ENCODE data around the gene RNF220. TPM values are rescaled to one million over a fixed set of nuclear protein-coding genes. Genes with fewer than 3 reads are reported as not detected.
"Not testable (repeated sequence)": the region's sequence is repeated elsewhere in the genome, so short reads cannot be mapped to it uniquely, and the experiment has no call there.

Gene RNF220
- polyA plus RNA-seq, 12 donors: 36.9 to 80.5 (median 52.6) TPM; not detected in 1

DNA sequence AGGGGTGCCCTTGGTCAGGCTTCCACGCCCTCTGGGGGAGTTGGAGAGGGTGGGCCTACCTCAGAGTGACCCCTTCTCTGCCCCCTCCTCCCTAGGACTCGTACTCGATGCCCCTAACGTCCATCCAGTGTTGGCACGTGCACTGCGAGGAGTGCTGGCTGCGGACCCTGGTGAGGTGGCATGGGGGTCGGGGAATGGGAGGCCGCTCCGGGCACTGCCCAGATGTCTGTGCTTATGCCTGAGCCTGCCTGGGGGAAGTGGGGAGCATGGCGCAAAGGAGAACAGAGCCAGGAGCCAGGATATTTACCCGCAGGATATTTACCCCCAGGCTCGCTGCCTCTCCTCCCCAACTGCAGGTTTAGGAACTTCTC lies 244.7 kb downstream of the RNF220 start:
- no peak for DNase-seq

DNA sequence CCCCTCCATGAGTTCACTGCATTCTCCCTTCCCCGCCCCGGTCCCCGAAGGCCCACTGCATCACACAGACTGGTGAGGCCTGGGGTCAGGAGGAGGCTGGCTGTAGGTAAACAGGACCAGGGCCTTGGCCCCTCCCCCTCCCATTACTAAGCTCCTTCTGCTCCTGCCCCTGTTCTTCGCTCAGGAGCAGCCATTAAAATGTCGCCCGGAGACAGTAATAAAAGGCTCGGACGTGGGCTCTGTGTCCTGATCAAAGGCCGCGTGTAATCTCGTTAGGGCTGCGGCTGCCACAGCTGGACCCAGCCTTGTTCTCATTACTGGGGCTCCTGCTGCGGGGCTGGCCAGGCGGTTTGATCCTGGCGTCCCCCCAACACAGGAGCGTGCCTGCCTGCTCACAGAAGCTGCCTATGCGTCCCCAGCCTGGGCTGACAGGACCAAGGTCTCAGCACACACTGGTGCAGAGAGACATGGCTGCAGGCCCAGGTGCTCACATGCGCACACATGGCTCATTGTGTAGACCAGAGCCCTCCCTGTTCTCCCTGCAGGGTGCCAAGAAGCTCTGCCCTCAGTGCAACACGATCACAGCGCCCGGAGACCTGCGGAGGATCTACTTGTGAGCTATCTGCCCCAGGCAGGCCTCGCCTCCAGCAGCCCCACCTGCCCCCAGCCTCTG lies 245.2 kb downstream of the RNF220 start:
- DNase-seq: no peak

DNA sequence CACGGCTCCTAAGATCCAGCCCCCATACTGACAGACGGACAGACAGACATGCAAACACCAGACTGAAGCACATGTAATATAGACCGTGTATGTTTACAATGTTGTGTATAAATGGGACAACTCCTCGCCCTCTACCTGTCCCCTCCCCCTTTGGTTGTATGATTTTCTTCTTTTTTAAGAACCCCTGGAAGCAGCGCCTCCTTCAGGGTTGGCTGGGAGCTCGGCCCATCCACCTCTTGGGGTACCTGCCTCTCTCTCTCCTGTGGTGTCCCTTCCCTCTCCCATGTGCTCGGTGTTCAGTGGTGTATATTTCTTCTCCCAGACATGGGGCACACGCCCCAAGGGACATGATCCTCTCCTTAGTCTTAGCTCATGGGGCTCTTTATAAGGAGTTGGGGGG lies 246.0 kb downstream of the RNF220 start:
- DNase-seq: no peak

DNA sequence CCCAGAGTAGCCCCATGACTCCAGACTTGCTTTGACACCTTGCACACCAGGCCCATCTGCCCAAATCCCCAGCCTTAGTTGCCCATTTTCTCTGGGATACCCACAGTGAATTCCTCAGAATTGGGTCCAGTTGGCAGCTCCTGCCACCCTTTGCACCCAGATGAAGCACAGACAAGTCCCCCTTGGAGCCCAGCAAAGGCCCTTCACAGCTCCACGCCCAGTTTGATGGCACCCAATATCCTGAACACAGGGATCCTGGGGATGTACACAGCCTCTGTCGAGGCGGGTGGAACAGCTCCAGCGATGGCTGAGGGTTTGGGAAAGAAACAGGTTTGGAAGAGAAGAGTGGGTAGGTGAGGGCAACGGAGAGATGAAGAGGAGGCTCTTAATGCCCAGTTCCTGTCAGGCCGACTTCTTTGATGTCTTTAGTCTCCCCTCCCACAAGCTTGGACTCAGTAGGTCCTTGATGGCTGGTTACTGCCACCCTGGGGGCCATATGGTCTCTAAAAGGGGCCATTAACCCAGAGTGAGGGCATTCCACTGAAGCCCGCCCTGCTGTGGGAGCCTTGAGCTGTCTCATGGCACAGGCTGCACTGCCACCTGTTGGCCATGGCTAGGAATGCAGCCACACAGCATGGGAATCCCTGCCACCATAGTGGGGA lies 247.5 kb downstream of the RNF220 start:
- peak; percentile 73 for DNase-seq

DNA sequence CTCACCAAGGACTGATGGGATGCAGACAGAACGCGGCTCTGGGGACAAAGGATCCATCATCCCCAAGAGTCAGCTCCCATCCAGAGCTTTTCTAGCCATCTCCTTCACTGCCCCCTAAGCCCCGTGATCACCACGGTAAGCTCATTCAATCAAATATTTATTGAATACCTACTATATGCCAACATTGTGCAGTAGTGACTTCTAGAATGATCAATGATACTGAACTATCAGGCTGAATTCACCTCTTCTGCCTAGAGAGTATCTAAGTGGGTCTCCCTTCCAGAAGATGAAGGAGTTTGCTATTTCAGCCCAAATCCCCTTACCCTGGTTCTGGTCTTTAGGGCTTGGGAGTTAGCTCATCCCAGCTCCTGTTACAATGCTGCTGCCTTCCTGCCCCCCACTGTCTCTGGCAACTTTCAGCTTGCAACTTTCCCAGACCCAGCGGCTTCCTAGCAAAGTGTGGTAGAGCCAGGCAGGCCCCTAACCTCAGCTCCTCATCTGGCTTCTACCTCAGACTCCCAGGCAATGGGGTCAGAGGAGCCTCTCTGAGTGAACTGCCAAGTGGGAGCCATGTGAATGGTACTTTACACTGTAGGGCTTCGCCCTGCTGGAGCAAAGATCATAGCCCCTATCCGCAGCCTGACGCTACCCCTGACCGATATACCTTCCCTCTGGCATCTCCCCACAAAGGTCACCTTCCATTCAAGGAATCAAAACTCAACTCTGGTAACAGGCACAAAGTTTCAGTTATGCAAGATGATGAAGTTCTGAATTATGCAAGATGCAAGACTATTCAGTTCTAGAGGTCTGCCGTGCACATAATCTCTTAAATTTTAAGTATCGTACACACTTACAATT lies 248.3 kb downstream of the RNF220 start:
- no peak for DNase-seq

DNA sequence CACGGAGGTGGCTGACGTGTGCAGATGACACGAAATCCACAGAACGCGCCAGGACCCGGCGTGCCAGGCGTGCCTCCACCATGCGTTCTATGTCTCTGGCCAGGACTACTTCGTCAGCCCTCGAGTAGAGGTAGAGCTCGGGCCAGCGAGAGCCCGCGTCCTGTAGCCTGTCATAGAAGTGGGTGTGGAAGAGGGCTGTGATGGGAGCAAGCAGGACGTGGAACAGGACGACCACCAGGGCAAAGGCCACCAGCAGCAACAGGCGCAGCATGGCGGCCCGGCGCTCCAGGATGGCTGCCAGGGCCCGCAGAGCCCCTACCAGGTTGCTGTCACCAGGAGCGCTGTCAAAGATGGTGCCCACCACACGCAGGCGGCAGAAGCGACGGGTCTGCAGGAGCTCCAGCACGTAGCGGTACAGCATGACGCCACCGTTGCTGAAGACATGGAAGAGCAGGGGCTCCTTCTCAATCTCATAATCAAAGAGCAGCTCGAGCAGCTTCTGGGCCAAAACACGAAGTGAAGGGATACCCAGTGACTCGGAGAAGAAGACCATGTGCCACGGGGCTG lies 249.6 kb downstream of the RNF220 start:
- DNase-seq: no peak

DNA sequence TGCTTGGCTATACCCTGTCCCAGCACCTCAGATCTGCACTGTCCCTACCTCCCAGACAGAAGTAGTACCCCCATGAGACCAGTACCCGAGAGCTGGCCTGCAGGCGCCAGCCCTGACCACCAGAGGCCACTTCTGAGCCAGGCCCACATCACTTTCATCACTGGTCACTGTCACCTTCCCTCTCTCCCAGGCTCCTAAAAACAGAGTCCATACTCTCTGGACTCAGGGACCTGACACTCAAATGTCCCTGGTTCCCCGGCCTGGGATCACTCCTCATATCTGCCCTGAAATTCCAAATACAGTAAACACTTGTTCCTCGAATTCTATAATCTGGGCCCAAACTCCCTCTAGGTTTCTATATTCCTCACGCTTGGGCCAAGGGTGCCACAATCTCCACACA lies 250.6 kb downstream of the RNF220 start:
- DNase-seq: no peak

DNA sequence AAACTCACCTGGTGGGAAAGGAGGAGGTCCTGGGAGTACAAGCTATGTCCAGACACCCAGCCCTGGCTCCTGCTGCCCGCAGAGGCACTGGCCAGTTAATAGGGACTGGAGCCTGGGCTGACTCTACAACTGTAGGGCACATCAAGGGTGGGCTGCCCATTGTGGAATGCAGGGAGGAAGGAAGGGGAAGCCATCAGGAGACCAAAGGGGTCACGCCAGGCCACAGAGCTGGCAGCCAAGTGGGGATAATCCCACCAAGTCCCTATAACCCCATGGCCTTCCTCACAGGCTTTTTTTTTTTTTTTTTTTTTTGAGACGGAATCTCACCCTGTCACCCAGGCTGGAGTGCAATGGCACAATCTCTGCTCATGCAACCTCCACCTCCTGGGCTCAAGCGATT lies 254.5 kb downstream of the RNF220 start:
- DNase-seq: no peak

DNA sequence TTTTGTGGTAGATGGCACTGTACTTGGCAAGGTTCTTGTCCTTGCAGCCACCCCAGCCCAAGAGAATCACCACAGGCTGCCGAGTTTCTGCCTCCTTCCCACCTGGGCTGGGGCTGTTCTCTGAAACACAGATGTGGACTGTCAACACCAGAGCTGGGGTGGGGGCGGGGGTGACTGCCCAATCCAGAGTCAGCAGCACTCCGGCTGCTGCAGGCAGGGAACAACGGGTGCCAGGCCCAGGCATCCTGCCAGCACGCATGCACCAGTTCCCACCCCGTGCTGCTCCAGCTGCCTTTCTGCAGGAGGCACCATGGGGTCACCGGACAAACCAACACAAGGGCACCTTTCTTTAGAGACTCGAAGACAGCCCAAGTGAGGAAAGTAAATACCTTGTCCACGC lies 255.1 kb downstream of the RNF220 start:
- peak; percentile 48 for DNase-seq

DNA sequence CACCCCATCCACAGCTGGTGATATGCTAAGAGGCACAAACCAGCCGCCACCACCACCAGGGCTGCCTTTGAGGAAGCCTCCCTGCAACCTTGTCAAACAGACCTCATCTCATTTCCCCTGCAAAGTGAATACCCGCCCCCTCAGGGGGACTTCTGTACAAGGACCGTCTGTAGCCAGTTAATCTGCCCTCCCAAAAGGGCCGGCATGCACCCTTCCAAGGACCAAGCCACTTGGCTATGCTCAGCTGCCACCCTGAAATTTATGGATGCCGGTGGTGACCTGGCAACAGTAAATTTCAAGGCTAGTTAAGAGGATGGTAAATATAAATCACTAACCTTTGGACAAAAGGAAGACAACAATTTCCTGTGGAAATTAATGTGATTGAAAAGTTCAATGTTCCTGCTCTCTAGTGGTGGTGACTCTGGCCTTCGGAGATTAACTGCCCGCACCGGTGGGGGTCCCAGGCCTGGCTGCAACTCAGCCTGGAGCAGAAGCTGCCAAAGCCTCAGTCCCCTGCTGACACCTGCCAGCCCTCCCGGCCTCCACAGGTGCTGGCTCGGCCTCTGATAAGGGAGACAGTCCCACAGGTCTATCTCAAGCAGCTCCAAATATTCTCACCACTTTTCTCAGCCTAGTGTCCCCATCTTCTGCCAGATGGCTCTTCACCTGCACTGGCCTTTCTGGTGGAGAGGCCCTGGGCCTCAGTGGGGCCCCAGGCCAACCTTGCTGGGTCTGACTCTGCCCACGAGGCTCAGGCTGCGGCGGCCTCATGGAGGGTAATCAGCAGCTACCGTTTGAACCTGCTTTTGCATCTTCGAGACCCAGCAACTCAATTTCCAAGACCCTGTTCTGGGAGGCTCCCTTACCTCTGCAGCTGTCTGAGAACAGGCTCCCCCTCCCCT lies 257.0 kb downstream of the RNF220 start:
- DNase-seq: no peak

DNA sequence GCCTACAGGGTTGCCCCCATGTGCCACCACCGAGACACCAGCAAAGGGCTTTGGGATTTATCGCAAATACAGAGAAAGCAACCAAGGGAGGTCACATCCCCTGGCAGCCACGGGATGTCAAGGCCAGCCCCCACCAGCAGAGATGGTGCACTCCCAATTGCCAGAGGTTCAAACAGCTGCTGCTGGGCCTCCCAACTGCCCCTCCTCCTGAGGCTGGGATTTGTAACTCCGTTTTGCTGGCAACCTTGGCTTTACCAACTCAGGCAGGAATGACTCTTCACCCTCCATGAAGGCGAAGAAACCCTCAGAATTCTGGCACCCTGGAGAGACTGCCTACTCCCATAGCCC lies 257.6 kb downstream of the RNF220 start:
- DNase-seq: no peak

DNA sequence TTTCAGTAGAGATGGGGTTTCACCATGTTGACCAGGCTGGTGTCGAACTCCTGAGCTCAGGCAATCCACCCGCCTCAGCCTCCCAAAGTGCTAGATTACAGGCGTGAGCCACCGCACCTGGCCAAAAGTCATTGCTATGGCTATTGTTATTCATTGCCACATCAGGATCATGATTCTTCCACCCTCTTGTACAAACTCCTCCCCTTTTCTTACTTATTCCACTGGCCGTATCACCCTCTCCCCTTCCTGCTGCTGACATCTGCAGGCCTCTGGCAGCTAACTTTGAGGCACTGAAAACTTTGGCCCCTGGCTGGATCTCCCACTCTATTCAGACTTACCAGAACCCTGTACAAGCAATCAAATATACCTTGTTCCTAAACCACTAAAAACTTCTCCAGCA lies 258.4 kb downstream of the RNF220 start:
- no peak for DNase-seq

DNA sequence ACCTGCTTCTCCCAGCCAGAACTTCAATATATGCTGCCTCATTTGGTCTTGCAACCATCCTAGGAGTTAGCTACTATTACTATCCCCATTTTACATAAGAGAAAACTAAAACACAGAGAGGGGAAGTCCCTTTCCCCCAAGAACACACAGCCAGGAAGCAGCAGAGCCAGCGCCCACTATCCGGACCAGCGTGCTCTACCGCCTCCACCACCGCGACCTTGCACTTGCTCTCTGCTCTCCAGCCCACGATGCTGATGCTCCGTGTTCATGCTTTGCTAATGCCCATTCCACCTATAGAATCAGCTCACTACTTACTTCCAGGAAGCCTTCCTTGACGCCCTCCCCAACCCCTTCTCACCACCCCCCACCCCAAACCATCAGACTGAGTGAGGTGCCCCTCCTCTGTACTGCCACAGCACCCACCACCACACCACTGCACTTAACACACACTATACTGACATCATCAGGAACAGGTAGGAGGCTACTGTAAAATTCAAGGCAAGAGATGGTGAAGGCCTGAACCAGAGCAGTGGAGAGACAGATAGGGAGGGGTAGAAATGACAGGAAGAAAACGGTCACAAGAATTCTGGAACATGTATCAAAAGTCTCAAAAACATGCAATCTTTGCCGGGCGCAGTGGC lies 259.8 kb downstream of the RNF220 start:
- DNase-seq: no peak

DNA sequence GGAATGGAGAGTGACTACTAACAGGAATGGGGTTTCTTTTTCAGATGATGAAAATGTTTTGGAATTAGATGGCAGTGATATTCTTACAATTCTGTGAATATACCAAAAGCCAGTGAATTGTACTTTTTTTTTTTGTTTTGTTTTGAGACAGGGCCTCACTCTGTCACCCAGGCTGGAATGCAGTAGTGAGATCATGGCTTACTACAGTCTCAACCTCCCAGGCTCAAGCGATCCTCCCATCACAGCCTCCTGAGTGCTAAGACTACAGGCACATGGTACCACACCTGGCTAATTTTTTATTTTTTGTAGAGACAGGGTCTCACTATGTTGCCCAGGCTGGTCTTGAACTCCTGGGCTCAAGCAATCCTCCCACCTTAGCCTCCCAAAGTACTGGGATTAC lies 261.7 kb downstream of the RNF220 start:
- DNase-seq: not testable (repeated sequence)

DNA sequence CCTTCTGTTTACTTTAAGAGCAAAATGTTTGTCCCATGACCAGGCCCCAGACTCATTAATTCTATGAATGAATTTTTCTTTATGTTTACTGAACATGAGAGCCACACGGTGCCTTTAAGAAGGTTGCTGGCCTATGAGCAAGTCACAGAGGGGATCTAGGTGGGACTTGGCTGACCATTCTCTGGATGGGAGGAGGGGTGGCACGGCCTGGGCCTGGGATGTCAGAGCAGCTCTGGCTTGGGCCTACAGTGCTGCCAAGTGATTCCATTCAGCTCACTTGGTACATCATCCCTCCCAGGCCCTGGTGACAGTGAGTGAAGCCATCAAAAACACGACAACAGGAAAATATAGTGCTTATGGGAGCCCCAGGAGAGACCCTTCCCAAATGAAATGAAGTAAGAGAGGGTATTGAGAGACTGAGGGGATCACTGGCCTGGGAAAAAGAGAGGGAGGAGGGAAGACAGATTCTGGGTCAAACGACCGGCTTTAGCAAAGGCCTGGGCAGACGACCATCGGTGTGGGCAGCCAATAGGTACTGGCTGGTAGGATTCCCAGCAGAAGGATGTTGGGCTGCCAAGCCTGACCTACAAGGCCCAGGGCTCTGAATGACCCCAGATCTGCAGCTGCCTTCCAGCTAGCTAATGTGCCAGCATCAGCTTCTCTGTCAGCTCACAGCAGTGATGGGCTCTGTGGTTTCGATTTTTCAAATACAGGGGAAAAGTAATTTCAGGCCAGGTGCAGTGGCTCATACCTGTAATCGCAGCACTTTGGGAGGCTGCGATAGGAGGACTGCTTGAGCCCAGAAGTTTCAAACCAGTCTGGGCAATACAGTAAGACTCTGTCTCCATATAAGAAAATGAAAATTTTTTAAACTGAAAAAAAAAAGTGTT lies 265.9 kb downstream of the RNF220 start:
- DNase-seq: no peak

DNA sequence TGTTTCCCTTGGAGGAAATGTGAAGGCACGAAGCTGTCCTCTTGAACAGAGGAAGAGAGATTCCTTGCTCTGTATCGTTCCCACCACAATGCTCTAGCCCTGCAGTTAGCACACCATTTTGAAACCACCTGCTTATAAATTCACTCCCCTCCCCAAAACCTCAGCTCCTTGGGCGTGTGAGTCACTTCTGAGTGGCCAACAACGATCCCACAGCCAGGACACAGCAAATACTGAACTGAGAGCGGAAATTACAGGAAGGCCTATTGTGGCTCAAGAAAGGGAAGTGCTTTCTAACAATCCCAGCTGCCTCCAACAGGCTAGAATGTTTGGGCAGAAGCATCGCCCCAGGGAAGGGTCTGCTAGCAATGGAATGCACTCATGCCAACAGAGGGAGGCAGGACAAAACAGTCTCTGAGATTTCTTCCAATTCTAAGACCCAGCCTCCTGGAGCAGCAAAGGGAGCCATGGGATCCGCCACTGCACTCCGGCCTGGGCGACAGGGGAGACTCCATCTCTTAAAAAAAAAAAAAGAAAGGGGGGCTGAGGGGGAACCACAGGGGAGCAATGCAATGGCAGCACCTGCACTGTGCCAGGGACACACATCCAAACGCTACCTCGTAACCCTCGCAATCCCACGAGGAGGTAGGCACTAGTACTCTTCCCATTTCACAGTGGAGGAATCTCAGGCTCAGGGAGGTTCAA lies 267.4 kb downstream of the RNF220 start:
- no peak for DNase-seq

DNA sequence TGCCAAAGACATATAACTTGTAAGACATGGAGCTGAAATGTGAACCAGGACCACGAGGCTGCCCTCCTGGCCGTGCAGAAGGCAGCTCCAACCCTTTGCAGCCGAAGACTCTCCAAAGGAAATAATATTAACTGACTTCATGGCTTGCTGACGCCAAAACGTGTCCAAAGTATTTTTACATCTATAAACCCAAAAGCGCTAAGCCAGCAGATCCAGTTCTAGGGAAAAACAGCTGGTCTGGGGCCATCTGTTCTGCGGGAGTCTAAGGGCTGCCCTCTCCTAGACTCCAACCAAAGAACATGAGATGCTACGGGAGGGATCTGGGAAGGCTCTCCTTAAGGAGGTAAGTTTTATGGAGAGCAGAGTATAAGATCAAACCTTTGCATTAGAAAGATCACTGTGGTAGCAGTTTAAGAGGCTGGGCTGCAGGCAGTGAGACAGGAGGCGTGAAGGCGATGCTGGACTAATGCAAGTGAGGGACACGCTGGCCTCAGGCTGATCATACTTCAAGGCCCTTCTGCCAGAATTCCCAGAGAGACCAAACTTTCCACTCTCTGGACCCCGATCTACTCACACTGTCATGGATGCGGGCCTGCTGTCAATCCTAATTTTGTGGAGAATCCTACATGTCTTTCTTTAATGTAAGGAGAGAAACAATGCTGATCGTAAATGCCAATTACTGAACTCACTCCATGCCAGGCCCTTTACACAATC lies 268.1 kb downstream of the RNF220 start:
- DNase-seq: no peak

DNA sequence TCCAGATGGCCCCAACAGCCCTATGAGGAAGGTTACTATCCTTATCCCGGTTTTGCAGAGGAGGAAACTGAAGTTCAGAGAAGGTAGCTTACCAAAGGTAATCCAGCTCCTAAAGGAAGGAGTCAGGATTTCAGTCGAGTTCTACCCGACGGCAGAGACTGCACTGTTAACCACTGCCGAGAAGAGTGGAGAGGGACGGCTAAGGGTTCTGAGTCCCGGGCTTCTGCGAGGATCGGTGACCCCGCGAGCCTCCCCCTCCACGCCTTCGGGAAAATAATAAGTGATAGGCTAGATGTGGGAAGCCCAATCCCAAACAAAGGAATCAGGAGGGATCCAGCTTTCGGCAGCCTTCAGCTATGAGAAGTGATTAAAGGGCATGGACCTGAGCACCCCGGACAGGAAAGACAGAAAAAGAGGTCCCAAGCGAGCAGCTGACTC lies 268.6 kb downstream of the RNF220 start:
- DNase-seq: no peak
